Dedifferentiated amniotic fluid mesenchymal stem cell (primary cell): Measurements from ENCODE around the gene RAB11FIP3.
"Not testable (repeated sequence)": the region's sequence is repeated elsewhere in the genome, so short reads cannot be mapped to it uniquely, and the experiment has no call there.

ENCODE experiments used
- DNase-seq: peaks from one replicate; pipeline ENCODE4 v3.0.0-alpha.2; 2016; ENCODE audit errors: extremely low spot score

The RAB11FIP3 gene

GRCh38 chr16:466651-467050 lies 41.2 kb downstream of the RAB11FIP3 start:
- DNase-seq: no peak

- DNase-seq: not testable (repeated sequence)
Observed at GRCh38 chr16:467249-467871, 41.9 kb downstream of the RAB11FIP3 start.

GRCh38 chr16:468068-468821 lies 42.8 kb downstream of the RAB11FIP3 start:
- no peak for DNase-seq

- DNase-seq: not testable (repeated sequence)
Observed at GRCh38 chr16:469459-469858, 44.0 kb downstream of the RAB11FIP3 start.

GRCh38 chr16:470418-470817 lies 45.0 kb downstream of the RAB11FIP3 start:
- DNase-seq: no peak

GRCh38 chr16:471353-472198 lies 46.1 kb downstream of the RAB11FIP3 start:
- DNase-seq: no peak

- no peak for DNase-seq
Observed at GRCh38 chr16:472199-472504, 46.7 kb downstream of the RAB11FIP3 start.

- no peak for DNase-seq
Observed at GRCh38 chr16:473046-474043, 47.9 kb downstream of the RAB11FIP3 start.

GRCh38 chr16:474420-475122 lies 49.1 kb downstream of the RAB11FIP3 start:
- no peak for DNase-seq

GRCh38 chr16:476039-476438 lies 50.6 kb downstream of the RAB11FIP3 start:
- DNase-seq: no peak

- DNase-seq: no peak
Observed at GRCh38 chr16:477301-478157, 52.1 kb downstream of the RAB11FIP3 start.

GRCh38 chr16:478287-478686 lies 52.8 kb downstream of the RAB11FIP3 start:
- not testable (repeated sequence) for DNase-seq

GRCh38 chr16:482468-483185 lies 57.2 kb downstream of the RAB11FIP3 start:
- DNase-seq: no peak

GRCh38 chr16:483341-484075 lies 58.1 kb downstream of the RAB11FIP3 start:
- DNase-seq: no peak

GRCh38 chr16:489606-490005 lies 64.2 kb downstream of the RAB11FIP3 start:
- DNase-seq: no peak

- no peak for DNase-seq
Observed at GRCh38 chr16:490768-491167, 65.3 kb downstream of the RAB11FIP3 start.

- DNase-seq: no peak
Observed at GRCh38 chr16:491220-491919, 65.9 kb downstream of the RAB11FIP3 start.
